ENCODE measurements around the gene NRDC. TPM values are rescaled to one million over a fixed set of nuclear protein-coding genes. Genes with fewer than 3 reads are reported as not detected.

The NRDC gene
- polyA plus RNA-seq, 1 experiment = 69.2 TPM

DNA sequence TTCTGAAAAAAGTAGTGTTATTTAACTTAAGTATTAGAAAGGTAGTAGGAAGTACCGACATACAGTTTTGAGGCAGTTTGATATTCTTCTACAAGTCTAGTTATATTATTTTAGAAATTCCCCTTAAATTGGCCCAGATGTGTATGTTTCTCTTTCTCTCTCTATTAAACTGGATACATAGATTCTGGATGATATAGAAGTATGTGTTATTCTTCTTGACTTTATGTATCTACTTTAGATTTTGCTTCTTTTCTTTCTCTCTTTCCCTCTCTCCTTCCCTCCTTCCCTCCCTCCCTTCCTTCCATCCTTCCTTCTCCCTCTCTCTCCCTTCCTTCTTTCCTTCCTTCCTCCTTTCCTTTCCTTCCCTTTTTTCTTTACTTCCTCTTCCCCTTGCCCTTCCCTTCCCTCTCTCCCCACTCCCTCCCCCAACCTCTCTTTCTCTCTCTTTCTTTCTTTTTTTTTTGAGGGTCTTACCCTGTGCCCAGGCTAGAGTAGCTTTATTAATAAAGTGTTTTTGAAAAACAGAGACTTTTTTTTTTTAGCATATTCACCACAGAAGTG is 137.3 kb downstream of the NRDC start:
- Histone ChIP-seq H3K27me3 (ENCODE audit: control insufficient read depth, insufficient read depth, low read length) (no peaks in the 10 kb centered on the region), H3K4me3 (ENCODE audit: low read depth, low read length) (no peak overlapping the region), H3K36me3 (ENCODE audit: control insufficient read depth, insufficient read depth, low read length) (no peaks in the 10 kb centered on the region)
- TF ChIP-seq, protein P1, sequence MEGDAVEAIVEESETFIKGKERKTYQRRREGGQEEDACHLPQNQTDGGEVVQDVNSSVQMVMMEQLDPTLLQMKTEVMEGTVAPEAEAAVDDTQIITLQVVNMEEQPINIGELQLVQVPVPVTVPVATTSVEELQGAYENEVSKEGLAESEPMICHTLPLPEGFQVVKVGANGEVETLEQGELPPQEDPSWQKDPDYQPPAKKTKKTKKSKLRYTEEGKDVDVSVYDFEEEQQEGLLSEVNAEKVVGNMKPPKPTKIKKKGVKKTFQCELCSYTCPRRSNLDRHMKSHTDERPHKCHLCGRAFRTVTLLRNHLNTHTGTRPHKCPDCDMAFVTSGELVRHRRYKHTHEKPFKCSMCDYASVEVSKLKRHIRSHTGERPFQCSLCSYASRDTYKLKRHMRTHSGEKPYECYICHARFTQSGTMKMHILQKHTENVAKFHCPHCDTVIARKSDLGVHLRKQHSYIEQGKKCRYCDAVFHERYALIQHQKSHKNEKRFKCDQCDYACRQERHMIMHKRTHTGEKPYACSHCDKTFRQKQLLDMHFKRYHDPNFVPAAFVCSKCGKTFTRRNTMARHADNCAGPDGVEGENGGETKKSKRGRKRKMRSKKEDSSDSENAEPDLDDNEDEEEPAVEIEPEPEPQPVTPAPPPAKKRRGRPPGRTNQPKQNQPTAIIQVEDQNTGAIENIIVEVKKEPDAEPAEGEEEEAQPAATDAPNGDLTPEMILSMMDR (IDR thresholded peaks at IDR 0.05; ENCODE audit: insufficient read depth, low read depth, low read length) = no peak
- no peak for DNase-seq (ENCODE audit: low read depth)
- POLR2A ChIA-PET = no interaction called here
- CTCF ChIA-PET = interaction anchor here (1.5 kb wide), 1 partner anchor 8 kb away, joined by 4 read pairs; no protein-coding TSS in a partner anchor

- no peaks in the 10 kb centered on the region for H3K36me3 ChIP-seq (ENCODE audit: control insufficient read depth, insufficient read depth, low read length)
- H3K27me3 ChIP-seq (ENCODE audit: control insufficient read depth, insufficient read depth, low read length) = no peaks in the 10 kb centered on the region
- TF ChIP-seq, protein P1 (IDR thresholded peaks at IDR 0.05; ENCODE audit: insufficient read depth, low read depth, low read length) = no peak
- CTCF ChIA-PET = interaction anchor here (0.9 to 1.0 kb wide), 2 partner anchors 22 to 28 kb away, joined by 3 read pairs; no protein-coding TSS in a partner anchor
- no peak for DNase-seq (ENCODE audit: low read depth)
- H3K4me3 ChIP-seq (ENCODE audit: low read depth, low read length) = no peak overlapping the region
- POLR2A ChIA-PET = interaction anchor here (0.6 kb wide), 1 partner anchor 182 kb away, joined by 6 read pairs; no protein-coding TSS in a partner anchor
These were observed 137.9 kb downstream of the NRDC start for GRCh38 chr1:51740652-51741051.

Small RNAs within 50 kb of the gene (small RNA-seq; reads per million reads assigned to genes)
- gene AL050343.2 (ENCODE audit: insufficient read length, low read depth, low replicate concordance) = not detected

Other genes with a start within 250 kb of the NRDC start
- gene RAB3B, start 112.0 kb upstream of the NRDC start, polyA plus RNA-seq (2011; rRNA removed) = 27.4 and 44.0 TPM in 2 replicates
- gene KTI12, start 155.1 kb upstream of the NRDC start, polyA plus RNA-seq (2011; rRNA removed) = 7.8 and 9.6 TPM in 2 replicates
- gene TXNDC12, start 176.5 kb upstream of the NRDC start, polyA plus RNA-seq (2011; rRNA removed) = 53.9 and 87.7 TPM in 2 replicates
- gene BTF3L4, start 177.6 kb upstream of the NRDC start, polyA plus RNA-seq (2011; rRNA removed) = 31.2 and 68.6 TPM in 2 replicates